K562 (cell line): Measurements from ENCODE around the gene PPTC7. TPM values are rescaled to one million over a fixed set of nuclear protein-coding genes. Genes with fewer than 3 reads are reported as not detected.
A peak's percentile ranks its signal among the peaks of the same experiment; 100 is the strongest.

Experiments
- EP400 ChIP-seq: fragments of 450-650 bp; IDR thresholded peaks from 2 replicates; pipeline ENCODE4 v1.6.1; 2017; ENCODE audit warnings: antibody characterized with exemption, mild to moderate bottlenecking, moderate library complexity
- FOXA1 ChIP-seq: fragments of 450-650 bp; IDR thresholded peaks from 2 replicates; pipeline ENCODE4 v1.6.1; 2016; ENCODE audit warnings: mild to moderate bottlenecking, borderline replicate concordance
- GTF2E2 ChIP-seq: fragments of 200-800 bp; sonication (Bioruptor generic); IDR thresholded peaks from 2 replicates; pipeline ENCODE4 v1.6.1; 2016; ENCODE audit warnings: missing genetic modification characterization, missing compliant biosample characterization
- LCOR ChIP-seq: sonication (generic); formaldehyde crosslinking; IDR thresholded peaks from 2 replicates; pipeline ENCODE4 v1.8.0; 2022; ENCODE audit warnings: mild to moderate bottlenecking, missing genetic modification reagents
- NELFE ChIP-seq: IDR thresholded peaks from 2 replicates; pipeline ENCODE4 v1.6.1; 2011; ENCODE audit warnings: mild to moderate bottlenecking; ENCODE audit not compliant: insufficient read depth, insufficient read length
- NFATC3 ChIP-seq: fragments of 450-650 bp; IDR thresholded peaks from 2 replicates; pipeline ENCODE4 v1.6.1; 2017; ENCODE audit warnings: mild to moderate bottlenecking
- POLR2A ChIP-seq: fragments of 450-650 bp; conservative IDR thresholded peaks from 2 replicates; pipeline ENCODE4 v1.6.1; 2016
- POLR2G ChIP-seq: fragments of 200-400 bp; formaldehyde crosslinking; IDR thresholded peaks from 2 replicates; pipeline ENCODE4 v1.6.1; 2017; ENCODE audit warnings: low read depth, mild to moderate bottlenecking, antibody characterized with exemption, low read length, moderate library complexity
- RREB1 ChIP-seq: fragments of 250-450 bp; sonication (Bioruptor Pico); IDR thresholded peaks from 2 replicates; pipeline ENCODE4 v1.4.0; 2020
- STAG1 ChIP-seq: sonication (generic); formaldehyde crosslinking; IDR thresholded peaks from 2 replicates; pipeline ENCODE4 v1.5.0; 2020; ENCODE audit warnings: missing genetic modification reagents, borderline replicate concordance
- polyA plus RNA-seq, 8 experiments: library from polyadenylated mRNA; depleted of rRNA in 4 of 8; stranded (reverse) in 5 of 8; unstranded in 3 of 8; fragments of >200 nt; fragmentation: Nextera tagmentation in 2 of 8; fragmentation: Illumina TruSeq in 1 of 8; extraction: Ambion mirVana in 2 of 8; extraction: Trizol in 1 of 8; gene quantifications; 2 replicates each; pipeline versions ENCODE4 v1.2.1 to v1.2.3, GENCODE V29; 2011 to 2014; ENCODE audit warnings: inconsistent platforms in 1 of 8, missing spikeins in 1 of 8
- total RNA-seq, 7 experiments: library from RNA; depleted of rRNA in 6 of 7; stranded (reverse); fragments of >200 nt in 6 of 7; fragmentation: Illumina TruSeq in 2 of 7; extraction: Trizol in 2 of 7; gene quantifications; 2 replicates each; pipeline versions ENCODE4 v1.2.1 to v1.2.3, GENCODE V29; 2011 to 2021; ENCODE audit warnings: low replicate concordance in 1 of 7
- TF ChIP-seq, protein P1 (sequence below): fragments of 200-800 bp; sonication (Bioruptor generic); IDR thresholded peaks from 2 replicates; pipeline ENCODE4 v1.6.1; 2016; ENCODE audit warnings: missing genetic modification characterization, missing compliant biosample characterization
- TF ChIP-seq, protein P2 (sequence below): sonication (generic); formaldehyde crosslinking; IDR thresholded peaks from 2 replicates; pipeline ENCODE4 v1.8.0; 2022; ENCODE audit warnings: mild to moderate bottlenecking, missing genetic modification reagents
- TF ChIP-seq, protein P3 (sequence below), 2 experiments: fragments of 200-800 bp in 1 of 2; sonication (Bioruptor generic) in 1 of 2; sonication (generic) in 1 of 2; formaldehyde crosslinking in 1 of 2; IDR thresholded peaks in 1 of 2; conservative IDR thresholded peaks in 1 of 2; 2 replicates each; pipeline versions ENCODE4 v1.5.0 to v1.6.1; 2016 to 2020; ENCODE audit warnings: missing compliant biosample characterization in 1 of 2, missing genetic modification characterization in 1 of 2, missing genetic modification reagents in 1 of 2

The PPTC7 gene
- total and polyA plus RNA-seq, 9 of the 15 experiments (the other 6 are each of a cell fraction or from before 2014, with no cell fraction given) = 2.6 to 23.1 (median 11.9) TPM

DNA sequence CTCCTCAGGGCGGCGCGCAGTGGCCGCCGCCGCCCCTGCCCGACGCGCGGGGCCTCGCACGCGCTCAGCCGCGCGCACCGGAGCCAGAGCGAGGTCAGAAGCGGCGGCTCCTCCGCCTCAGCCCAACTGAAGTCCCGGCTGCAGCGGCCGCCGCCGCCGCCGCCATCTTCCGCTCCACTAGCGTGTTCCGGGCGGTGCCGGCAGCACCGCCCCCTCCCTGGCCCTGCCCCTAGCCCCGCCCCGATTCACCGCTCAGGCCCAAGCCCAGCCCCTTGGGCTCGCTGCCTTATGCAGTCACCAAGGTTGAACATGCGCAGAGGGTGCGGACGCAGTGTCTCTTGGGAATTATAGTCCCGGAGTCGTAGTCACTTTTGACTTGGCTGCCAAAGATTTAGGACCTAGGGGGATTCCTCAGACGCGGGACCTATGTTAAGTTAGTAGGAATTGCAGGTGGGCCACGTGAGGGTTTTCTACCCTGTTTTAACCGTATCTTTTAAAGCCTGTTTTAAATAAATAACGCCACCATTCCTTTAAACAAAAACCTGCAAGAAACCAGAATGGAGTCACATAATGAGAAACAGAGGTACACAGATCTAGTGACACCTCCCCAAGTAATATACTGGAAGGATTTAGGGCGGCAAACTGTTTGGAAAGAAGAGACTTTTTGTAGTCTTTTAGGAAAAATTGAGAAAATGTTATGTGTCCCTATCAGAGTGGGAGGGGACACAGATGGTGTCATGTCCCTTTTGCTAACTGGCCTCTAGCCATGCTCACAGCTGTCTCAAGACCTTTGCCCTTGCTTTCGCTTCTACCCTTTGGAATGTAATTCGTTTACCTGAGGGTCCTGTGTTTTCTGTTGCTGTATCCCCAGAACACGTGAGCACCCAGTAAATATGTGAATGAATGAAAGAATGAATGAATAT lies at the start of gene PPTC7 (continued):
- TF ChIP-seq RREB1 (CRISPR knock-in tag) (no peak), POLR2G (peak; percentile 89), NELFE (no peak), STAG1 (CRISPR knock-in tag) (no peak), GTF2E2 (tag) (no peak), EP400 (peak; percentile 37; the same call in 1 of the 2 replicates), POLR2A (peak; percentile 63), FOXA1 (no peak), LCOR (CRISPR knock-in tag) (0 out of 2 replicates have a peak, but pooled peaks have one; percentile 15), NFATC3 (no peak)
- TF ChIP-seq, protein P1, sequence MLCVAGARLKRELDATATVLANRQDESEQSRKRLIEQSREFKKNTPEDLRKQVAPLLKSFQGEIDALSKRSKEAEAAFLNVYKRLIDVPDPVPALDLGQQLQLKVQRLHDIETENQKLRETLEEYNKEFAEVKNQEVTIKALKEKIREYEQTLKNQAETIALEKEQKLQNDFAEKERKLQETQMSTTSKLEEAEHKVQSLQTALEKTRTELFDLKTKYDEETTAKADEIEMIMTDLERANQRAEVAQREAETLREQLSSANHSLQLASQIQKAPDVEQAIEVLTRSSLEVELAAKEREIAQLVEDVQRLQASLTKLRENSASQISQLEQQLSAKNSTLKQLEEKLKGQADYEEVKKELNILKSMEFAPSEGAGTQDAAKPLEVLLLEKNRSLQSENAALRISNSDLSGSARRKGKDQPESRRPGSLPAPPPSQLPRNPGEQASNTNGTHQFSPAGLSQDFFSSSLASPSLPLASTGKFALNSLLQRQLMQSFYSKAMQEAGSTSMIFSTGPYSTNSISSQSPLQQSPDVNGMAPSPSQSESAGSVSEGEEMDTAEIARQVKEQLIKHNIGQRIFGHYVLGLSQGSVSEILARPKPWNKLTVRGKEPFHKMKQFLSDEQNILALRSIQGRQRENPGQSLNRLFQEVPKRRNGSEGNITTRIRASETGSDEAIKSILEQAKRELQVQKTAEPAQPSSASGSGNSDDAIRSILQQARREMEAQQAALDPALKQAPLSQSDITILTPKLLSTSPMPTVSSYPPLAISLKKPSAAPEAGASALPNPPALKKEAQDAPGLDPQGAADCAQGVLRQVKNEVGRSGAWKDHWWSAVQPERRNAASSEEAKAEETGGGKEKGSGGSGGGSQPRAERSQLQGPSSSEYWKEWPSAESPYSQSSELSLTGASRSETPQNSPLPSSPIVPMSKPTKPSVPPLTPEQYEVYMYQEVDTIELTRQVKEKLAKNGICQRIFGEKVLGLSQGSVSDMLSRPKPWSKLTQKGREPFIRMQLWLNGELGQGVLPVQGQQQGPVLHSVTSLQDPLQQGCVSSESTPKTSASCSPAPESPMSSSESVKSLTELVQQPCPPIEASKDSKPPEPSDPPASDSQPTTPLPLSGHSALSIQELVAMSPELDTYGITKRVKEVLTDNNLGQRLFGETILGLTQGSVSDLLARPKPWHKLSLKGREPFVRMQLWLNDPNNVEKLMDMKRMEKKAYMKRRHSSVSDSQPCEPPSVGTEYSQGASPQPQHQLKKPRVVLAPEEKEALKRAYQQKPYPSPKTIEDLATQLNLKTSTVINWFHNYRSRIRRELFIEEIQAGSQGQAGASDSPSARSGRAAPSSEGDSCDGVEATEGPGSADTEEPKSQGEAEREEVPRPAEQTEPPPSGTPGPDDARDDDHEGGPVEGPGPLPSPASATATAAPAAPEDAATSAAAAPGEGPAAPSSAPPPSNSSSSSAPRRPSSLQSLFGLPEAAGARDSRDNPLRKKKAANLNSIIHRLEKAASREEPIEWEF (CRISPR knock-in tag) = no peak
- TF ChIP-seq, protein P2, sequence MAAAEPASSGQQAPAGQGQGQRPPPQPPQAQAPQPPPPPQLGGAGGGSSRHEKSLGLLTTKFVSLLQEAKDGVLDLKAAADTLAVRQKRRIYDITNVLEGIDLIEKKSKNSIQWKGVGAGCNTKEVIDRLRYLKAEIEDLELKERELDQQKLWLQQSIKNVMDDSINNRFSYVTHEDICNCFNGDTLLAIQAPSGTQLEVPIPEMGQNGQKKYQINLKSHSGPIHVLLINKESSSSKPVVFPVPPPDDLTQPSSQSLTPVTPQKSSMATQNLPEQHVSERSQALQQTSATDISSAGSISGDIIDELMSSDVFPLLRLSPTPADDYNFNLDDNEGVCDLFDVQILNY = no peak
- TF ChIP-seq, protein P3, sequence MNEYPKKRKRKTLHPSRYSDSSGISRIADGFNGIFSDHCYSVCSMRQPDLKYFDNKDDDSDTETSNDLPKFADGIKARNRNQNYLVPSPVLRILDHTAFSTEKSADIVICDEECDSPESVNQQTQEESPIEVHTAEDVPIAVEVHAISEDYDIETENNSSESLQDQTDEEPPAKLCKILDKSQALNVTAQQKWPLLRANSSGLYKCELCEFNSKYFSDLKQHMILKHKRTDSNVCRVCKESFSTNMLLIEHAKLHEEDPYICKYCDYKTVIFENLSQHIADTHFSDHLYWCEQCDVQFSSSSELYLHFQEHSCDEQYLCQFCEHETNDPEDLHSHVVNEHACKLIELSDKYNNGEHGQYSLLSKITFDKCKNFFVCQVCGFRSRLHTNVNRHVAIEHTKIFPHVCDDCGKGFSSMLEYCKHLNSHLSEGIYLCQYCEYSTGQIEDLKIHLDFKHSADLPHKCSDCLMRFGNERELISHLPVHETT (CRISPR knock-in tag; conservative IDR thresholded peaks at IDR 0.05 in 1 of 2, IDR thresholded peaks at IDR 0.05 in 1 of 2) = peak in 1 of 2 experiments; percentile 69; a peak in 1 of 4 replicates
